GM12801 (cell line): ENCODE results near the gene MGAT5.

ENCODE experiments used
- TF ChIP-seq, protein P1 (sequence below): IDR thresholded peaks from one replicate; pipeline ENCODE4 v1.5.1; 2011; ENCODE audit warnings: control low read depth; ENCODE audit not compliant: insufficient read length; ENCODE audit errors: extremely low read depth

Gene MGAT5

DNA sequence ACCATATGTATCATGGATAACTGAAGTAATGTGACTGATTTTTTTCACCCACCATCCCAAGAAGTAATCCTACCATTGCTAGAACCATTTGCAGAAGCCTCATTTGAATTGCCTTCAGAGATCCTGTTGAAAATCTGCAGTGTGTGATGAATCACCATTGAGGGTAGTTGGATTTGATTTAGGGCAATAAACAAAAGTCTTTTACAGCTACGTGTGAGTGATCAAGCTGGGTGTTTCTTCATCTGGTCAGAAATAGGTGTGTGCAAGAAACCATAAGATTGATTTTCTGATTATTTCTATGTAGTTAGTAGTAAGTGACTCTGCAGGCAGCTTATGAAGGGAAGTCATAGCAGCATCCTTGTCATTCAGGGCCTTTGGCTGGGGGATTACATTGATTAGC is 159.6 kb downstream of the MGAT5 start:
- TF ChIP-seq, protein P1, sequence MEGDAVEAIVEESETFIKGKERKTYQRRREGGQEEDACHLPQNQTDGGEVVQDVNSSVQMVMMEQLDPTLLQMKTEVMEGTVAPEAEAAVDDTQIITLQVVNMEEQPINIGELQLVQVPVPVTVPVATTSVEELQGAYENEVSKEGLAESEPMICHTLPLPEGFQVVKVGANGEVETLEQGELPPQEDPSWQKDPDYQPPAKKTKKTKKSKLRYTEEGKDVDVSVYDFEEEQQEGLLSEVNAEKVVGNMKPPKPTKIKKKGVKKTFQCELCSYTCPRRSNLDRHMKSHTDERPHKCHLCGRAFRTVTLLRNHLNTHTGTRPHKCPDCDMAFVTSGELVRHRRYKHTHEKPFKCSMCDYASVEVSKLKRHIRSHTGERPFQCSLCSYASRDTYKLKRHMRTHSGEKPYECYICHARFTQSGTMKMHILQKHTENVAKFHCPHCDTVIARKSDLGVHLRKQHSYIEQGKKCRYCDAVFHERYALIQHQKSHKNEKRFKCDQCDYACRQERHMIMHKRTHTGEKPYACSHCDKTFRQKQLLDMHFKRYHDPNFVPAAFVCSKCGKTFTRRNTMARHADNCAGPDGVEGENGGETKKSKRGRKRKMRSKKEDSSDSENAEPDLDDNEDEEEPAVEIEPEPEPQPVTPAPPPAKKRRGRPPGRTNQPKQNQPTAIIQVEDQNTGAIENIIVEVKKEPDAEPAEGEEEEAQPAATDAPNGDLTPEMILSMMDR = no peak

DNA sequence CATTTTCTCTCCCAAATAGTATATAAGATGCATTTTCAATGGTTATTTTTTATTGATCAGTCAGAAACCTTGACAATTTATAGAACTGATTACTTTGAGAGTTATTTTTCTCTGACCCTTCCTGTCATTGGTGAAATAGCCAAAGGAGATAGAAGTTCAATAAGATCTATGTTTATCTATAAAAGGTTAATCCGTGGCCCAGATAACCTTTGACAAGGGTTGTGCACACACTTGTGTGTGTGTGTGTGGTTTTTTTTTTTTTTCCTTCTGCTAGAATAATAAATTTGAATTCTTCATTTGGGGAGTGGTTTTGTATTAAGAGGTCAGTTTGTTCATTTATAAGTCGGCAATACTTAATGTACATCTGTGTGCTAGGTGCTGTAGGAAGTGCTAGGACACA is 160.0 kb downstream of the MGAT5 start:
- TF ChIP-seq, protein P1 = no peak

DNA sequence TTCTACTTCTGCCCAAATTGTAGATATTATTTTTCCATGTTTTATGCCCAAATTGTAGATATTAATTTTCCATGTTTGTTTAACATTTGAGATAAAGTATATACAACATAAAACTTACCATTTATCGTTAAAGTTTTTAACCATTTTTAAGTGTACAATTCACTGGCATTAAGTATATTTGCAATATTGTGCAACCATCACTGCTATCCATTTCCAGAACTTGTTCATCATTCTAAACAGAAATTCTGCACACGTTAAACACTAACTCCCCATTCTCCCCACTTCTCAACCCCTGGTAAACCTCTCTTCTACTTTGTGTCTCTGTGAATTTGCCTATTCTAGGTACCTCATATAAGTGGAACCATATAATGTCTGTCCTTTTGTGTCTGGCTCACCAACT is 162.1 kb downstream of the MGAT5 start:
- TF ChIP-seq, protein P1 = no peak

DNA sequence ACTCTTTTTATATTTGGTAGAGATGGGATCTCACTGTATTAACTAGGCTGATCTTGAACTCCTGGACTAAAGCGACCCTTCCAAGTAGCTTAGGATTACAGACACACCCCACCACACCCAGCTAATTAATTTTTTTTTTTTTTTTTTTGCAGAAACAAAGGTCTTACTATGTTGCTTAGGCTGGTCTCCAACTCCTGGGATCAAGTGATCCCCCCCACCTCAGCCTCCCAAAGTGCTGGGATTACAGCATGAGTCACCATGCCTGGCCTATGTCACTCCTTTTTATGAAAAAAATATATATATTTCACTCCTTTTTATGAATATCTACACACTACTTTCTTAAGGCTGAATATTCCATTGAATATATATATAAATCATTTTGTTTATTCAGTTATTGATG is 162.8 kb downstream of the MGAT5 start:
- TF ChIP-seq, protein P1 = no peak

DNA sequence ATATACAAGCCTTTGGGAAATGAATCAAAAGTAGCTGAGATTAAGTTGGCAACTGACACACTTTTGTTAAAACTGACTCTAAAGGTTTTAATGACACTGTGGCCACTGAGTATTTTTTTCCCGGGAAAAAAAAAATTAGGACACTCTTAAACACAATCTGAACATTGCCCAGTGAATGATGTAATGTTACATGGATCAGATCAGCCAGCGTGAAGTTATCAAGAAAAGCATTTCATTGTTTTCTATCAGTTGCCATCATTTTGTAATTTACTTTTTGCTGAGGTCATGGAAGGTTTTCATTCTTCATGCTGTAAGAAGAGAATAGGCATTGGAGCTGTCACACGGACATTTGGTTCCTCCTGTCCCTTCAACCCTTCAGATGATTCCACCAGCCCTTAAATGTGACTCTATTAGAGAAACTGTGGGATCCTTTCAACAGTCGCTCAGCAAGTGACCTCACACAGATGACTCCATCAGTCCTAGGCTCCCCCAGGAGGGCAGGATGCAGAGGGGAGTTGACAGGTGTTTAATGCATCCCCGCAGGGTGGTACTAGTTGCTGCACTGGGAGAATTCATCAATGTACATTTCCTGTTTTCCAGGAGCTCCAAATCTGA is 164.2 kb downstream of the MGAT5 start:
- TF ChIP-seq, protein P1 = no peak

DNA sequence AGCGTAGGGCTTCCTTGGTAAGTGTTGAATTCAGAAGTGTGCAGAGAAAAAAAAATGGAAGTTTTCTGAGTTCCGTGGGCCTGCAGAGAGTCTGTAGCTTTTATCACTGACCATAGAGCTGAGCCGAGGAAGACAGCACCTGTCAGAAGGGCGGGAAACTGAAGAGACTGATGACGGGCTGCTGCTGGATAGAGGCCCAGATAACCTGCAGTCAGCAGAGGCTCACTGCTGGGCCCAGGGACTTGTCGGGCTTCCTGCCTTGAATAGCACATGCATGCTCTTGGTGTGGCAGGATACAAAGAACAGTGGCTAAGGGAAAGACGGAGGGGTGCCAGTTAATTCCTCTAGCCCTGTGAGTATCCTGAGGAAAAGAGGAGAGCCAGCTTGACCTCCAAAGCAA is 166.4 kb downstream of the MGAT5 start:
- TF ChIP-seq, protein P1 = no peak

DNA sequence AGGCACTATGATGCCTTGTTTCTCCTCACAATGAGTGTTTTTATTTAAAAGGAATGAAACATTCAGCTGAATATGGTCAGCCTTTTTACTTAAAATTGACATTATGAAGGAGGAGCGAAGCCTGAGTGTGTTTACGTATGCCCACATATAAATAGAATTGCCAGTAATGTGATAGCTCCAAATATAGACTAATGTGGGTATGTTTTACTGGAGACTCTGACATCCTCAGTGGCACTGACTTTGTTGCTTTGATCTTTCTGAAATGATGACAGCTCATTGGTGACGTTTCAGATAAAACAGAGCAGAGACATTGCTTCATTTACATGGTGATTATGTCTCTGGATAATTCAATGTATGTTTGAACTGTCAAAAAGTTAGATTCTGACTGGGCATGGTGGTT is 167.0 kb downstream of the MGAT5 start:
- TF ChIP-seq, protein P1 = no peak
